Astrocyte of the spinal cord (primary cell): ENCODE results near the gene WASF2.

Experiments
- DNase-seq: peaks from one replicate; pipeline ENCODE4 v3.0.0; 2011; ENCODE audit warnings: low read depth, low spot score
- H3K4me3 ChIP-seq: 2 replicates; pipeline ENCODE4 v1.5.1; 2011; ENCODE audit warnings: low read depth, mild to moderate bottlenecking, low read length, moderate library complexity
- in situ Hi-C: cut with HindIII; loops from 2 replicates; pipeline ENCODE4 v1.10.0; 2017; ENCODE audit warnings: low sequenced_read_pairs
- TF ChIP-seq, protein P1 (sequence below): IDR thresholded peaks from 2 replicates; pipeline ENCODE4 v1.5.1; 2012; ENCODE audit warnings: low read depth, mild to moderate bottlenecking, low read length, inconsistent platforms

WASF2 gene

DNA sequence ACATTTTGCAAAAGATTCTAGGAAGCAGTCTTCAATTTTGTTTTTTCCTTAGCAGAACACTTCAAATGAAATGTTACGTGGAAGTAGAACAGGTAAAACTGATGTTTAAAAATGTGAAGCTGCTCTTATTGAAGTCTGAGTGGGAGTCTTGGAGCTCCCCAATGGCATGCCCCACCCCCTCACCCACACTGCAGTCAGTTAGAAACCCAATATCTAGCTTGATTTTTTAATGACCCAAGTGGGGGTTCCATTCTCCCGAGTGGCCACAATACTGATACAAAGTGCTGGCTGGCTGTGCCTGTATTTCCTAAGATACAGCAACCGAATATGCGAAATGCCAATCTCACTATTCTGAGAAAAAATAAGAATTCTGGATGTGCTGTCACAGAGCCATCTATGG, 66.3 kb downstream of the WASF2 start:
- DNase-seq, result no peak
- TF ChIP-seq, protein P1, sequence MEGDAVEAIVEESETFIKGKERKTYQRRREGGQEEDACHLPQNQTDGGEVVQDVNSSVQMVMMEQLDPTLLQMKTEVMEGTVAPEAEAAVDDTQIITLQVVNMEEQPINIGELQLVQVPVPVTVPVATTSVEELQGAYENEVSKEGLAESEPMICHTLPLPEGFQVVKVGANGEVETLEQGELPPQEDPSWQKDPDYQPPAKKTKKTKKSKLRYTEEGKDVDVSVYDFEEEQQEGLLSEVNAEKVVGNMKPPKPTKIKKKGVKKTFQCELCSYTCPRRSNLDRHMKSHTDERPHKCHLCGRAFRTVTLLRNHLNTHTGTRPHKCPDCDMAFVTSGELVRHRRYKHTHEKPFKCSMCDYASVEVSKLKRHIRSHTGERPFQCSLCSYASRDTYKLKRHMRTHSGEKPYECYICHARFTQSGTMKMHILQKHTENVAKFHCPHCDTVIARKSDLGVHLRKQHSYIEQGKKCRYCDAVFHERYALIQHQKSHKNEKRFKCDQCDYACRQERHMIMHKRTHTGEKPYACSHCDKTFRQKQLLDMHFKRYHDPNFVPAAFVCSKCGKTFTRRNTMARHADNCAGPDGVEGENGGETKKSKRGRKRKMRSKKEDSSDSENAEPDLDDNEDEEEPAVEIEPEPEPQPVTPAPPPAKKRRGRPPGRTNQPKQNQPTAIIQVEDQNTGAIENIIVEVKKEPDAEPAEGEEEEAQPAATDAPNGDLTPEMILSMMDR, result no peak
- no peak overlapping the region for H3K4me3 ChIP-seq
- in situ Hi-C loops, result no loop called here

DNA sequence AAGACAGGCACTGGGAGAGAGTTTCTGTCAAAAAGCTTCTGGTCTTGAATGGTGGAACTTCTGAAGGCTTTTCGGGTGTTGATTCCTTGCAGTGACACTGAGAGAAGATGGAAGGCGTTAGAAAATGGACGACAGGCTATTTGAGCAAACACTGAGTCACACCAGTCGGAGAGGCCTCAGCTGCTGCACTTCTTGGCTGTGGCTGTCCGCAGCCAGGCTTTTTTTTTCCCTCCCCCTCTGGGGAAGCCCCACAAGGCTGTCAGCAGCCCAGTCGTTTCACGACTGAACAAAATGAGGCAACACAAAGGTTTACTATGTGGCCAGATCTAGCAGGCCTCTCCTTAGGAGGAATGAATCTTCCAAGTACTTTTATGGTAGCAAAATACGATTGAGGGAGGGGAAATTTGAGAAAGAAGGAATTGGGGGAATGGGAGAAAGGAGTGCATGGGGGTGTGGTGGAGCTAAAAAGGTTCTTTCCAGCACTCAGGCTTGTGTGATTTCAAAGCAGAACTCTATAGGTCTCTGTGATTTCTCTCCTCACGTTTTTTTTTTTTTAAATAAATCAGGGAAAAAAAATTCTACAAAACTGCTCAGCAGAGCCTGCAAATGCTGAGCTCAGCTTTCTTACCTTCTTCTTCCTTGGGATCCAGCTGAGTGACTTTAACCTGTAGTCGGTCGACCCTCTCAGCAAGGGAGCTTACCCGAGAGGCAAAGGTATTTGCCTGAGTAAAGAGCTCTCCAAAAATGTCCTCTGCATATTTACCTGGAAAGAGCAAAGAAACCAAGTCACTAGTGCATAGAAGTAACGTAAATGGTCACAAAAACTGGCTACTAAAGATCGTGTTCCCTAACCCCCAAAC, 71.4 kb downstream of the WASF2 start:
- TF ChIP-seq, protein P1, result no peak
- H3K4me3 ChIP-seq, result no peak overlapping the region
- peak; percentile 95 for DNase-seq
- in situ Hi-C loops, result no loop called here

DNA sequence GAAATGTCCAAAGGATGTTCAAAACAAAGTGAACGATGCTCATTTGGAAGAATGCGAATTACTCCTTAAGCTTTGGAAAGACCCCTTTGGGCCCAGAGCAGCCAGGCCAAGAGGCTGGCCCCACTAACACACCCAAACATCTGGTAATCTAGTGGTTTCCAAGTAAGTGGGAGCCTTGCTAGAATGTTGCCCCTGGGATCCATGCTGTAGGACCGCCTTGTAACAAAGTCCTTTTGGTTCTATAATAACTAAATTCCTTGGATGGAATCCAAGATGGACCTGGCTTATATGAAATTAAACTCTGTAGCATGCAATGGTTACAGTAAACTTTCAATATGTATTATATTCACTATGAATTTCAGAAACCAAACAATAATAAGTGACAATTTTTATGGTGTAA, 72.3 kb downstream of the WASF2 start:
- no peak overlapping the region for H3K4me3 ChIP-seq
- TF ChIP-seq, protein P1, result no peak
- no peak for DNase-seq
- in situ Hi-C loops, result no loop called here

DNA sequence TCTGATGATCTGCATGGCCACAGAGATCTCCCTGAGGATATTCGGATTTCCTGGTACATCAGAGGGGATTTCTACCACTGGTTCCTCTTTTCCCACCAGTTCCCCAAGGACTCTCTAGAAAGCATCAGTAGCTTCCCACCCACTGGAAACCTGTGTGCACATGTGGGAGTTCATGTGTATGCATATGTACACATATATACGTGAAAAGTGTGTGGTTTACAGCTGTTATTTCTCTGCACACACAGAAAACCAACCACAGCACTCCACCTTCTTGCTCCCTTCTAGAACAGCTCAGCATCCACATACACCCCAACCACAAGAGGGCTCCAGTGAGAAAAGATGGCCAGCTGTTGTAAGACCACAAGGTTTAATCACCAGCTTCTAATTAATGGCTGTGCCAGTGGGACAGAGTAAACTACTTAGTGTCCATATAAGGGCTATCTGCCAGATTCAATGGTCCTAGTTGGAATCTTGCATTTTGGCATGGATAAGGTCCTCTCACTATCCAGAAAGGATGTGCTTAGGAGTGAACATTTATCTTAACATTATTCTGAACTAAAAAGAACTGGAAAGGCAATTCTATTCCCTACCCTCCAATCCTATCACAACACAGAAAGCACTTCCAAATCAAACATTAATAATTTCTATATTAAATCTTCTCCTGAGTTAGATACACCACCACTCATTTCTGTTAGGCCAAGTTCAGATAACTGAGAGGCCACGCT, 73.4 kb downstream of the WASF2 start:
- peak; percentile 62 for DNase-seq
- TF ChIP-seq, protein P1, result peak; percentile 76
- H3K4me3 ChIP-seq, result no peak overlapping the region
- in situ Hi-C loops, result no loop called here

DNA sequence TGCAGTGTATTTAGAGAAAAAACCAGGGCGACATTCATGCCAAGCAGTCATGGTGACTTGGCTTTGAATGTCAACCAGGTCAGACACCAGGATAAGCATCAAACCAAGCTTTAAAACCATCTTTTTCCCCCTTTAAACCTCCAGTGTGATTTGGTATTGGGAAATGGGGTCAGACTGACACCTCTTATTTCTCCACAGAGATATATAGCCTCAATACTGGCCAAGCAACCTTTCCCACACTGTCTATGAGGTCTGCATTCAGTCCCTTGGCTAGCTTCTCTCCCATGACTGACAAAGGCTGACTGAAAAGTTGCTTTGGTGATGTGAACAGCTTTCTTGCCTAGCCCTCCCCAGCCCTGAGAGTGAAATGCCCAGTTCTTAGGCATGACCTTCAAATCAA, 75.9 kb downstream of the WASF2 start:
- DNase-seq, result no peak
- in situ Hi-C loops, result no loop called here
- no peak overlapping the region for H3K4me3 ChIP-seq
- TF ChIP-seq, protein P1, result no peak

DNA sequence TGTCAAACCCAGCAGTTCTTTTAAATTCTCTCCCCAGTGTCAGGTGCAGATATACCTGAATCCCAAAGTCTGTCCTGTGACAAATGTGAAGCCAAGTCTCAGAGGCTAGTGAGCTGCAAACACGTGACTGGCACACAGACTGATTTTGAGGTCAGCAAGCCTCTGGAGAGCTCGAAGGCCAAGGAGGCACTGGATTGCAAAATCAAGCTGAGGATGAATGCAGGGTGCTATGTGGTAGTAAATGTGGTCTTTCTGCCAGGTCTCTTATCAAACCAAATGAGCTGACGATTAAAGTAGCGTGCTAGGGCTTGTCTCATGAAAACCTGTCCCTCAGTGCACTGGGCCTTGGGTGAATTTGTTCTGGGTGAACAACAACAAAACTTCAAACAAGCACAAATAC, 77.0 kb downstream of the WASF2 start:
- DNase-seq, result no peak
- TF ChIP-seq, protein P1, result no peak
- H3K4me3 ChIP-seq, result no peak overlapping the region
- in situ Hi-C loops, result no loop called here
